GM21619 (cell line): ENCODE data around the gene SHISA9.
"Not testable (repeated sequence)": the region's sequence is repeated elsewhere in the genome, so short reads cannot be mapped to it uniquely, and the experiment has no call there.

Experiments
- ATAC-seq: cut with Tn5 transposase; IDR thresholded peaks from one replicate; pipeline ENCODE4 v1.9.1; 2021; ENCODE audit not compliant: unreplicated experiment

SHISA9 gene

GRCh38 chr16:12899529-12900143, 1.8 kb upstream of the SHISA9 start:
- no peak for ATAC-seq

- ATAC-seq, result no peak
Measured at GRCh38 chr16:12900156-12900555, 1.2 kb upstream of the SHISA9 start.

GRCh38 chr16:12900599-12901203, 697 bp upstream of the SHISA9 start:
- no peak for ATAC-seq

GRCh38 chr16:12901204-12901596, 198 bp upstream of the SHISA9 start:
- no peak for ATAC-seq

- no peak for ATAC-seq
Measured at GRCh38 chr16:12902511-12903372, 1.3 kb downstream of the SHISA9 start.

GRCh38 chr16:12903407-12904328, 2.3 kb downstream of the SHISA9 start:
- no peak for ATAC-seq

- no peak for ATAC-seq
Measured at GRCh38 chr16:12904329-12904671, 2.9 kb downstream of the SHISA9 start.

- ATAC-seq, result no peak
Measured at GRCh38 chr16:12906271-12906670, 4.9 kb downstream of the SHISA9 start.

- no peak for ATAC-seq
Measured at GRCh38 chr16:12906765-12907516, 5.5 kb downstream of the SHISA9 start.

GRCh38 chr16:12907670-12908233, 6.4 kb downstream of the SHISA9 start:
- ATAC-seq, result no peak

- no peak for ATAC-seq
Measured at GRCh38 chr16:12917246-12917645, 15.8 kb downstream of the SHISA9 start.

GRCh38 chr16:12917653-12918052, 16.3 kb downstream of the SHISA9 start:
- no peak for ATAC-seq

GRCh38 chr16:12920739-12921138, 19.3 kb downstream of the SHISA9 start:
- ATAC-seq, result no peak

- not testable (repeated sequence) for ATAC-seq
Measured at GRCh38 chr16:12923640-12924039, 22.2 kb downstream of the SHISA9 start.

- no peak for ATAC-seq
Measured at GRCh38 chr16:12925026-12925800, 23.8 kb downstream of the SHISA9 start.

- no peak for ATAC-seq
Measured at GRCh38 chr16:12927591-12927990, 26.2 kb downstream of the SHISA9 start.

- no peak for ATAC-seq
Measured at GRCh38 chr16:12930881-12931280, 29.5 kb downstream of the SHISA9 start.

- ATAC-seq, result no peak
Measured at GRCh38 chr16:12936391-12936790, 35.0 kb downstream of the SHISA9 start.

- ATAC-seq, result no peak
Measured at GRCh38 chr16:12941896-12942295, 40.5 kb downstream of the SHISA9 start.
